NCI-H345 treated with DMSO at 0.1 percent for 48 hours (cell line): ENCODE results near the gene CDK5.
A peak's percentile ranks its signal among the peaks of the same experiment; 100 is the strongest.

ENCODE experiments used
- DNase-seq: peaks from one replicate; lab custom pipeline; 2025; ENCODE audit not compliant: unreplicated experiment; lab: John Stamatoyannopoulos, UW

Gene CDK5

GRCh38 chr7:151087245-151088018 is 29.7 kb upstream of the CDK5 start:
- DNase-seq, result no peak

- no peak for DNase-seq
Observed at GRCh38 chr7:151086802-151087244, 29.1 kb upstream of the CDK5 start.

- DNase-seq, result peak; percentile 47
Observed at GRCh38 chr7:151085691-151086620, 28.3 kb upstream of the CDK5 start, which contains the start of gene AGAP3. Gene AGAP3 (plus strand): TSS chr7:151086475. CDS start chr7:151086742, 267 bp downstream.

GRCh38 chr7:151085329-151085690 is 27.6 kb upstream of the CDK5 start:
- no peak for DNase-seq

- no peak for DNase-seq
Observed at GRCh38 chr7:151083824-151084160, 26.1 kb upstream of the CDK5 start.

- DNase-seq, result peak; percentile 56
Observed at GRCh38 chr7:151083071-151083823, 25.6 kb upstream of the CDK5 start, which contains the start of gene TMUB1. Gene TMUB1 (minus strand): TSS chr7:151083493. CDS start chr7:151082563, 930 bp downstream.

GRCh38 chr7:151082141-151083070 is 24.7 kb upstream of the CDK5 start:
- DNase-seq, result no peak

- no peak for DNase-seq
Observed at GRCh38 chr7:151081170-151082101, 23.7 kb upstream of the CDK5 start.

GRCh38 chr7:151080522-151081169 is 22.9 kb upstream of the CDK5 start, which contains the start of gene FASTK:
Gene FASTK (minus strand): TSS chr7:151080809. CDS start chr7:151080766, 43 bp downstream.
- DNase-seq, result peak; percentile 83

- no peak for DNase-seq
Observed at GRCh38 chr7:151080067-151080521, 22.4 kb upstream of the CDK5 start.

- DNase-seq, result no peak
Observed at GRCh38 chr7:151079199-151079910, 21.7 kb upstream of the CDK5 start.

GRCh38 chr7:151078233-151079040 is 20.7 kb upstream of the CDK5 start:
- DNase-seq, result no peak

- no peak for DNase-seq
Observed at GRCh38 chr7:151077705-151078232, 20.1 kb upstream of the CDK5 start.

GRCh38 chr7:151076863-151077704 is 19.4 kb upstream of the CDK5 start:
- no peak for DNase-seq

GRCh38 chr7:151075978-151076426 is 18.3 kb upstream of the CDK5 start:
- no peak for DNase-seq

GRCh38 chr7:151075662-151075971 is 17.9 kb upstream of the CDK5 start:
- DNase-seq, result no peak
